ENCODE results near the gene SLC1A6. TPM values are rescaled to one million over a fixed set of nuclear protein-coding genes. Genes with fewer than 3 reads are reported as not detected.

The SLC1A6 gene
- total RNA-seq, 1 experiment from 2014 or later = 2.9 TPM

- Histone ChIP-seq H3K9me2 (ENCODE audit: insufficient read depth) (no peaks in the 10 kb centered on the region), H3K27me3 (ENCODE audit: insufficient read depth, low read depth) (no peaks in the 10 kb centered on the region), H3F3A (ENCODE audit: insufficient read depth, low read depth) (peaks cover 10% of the 10 kb centered on the region; the same call in 1 of the 2 replicates), H2AFZ (no peak overlapping the region), H3K79me2 (ENCODE audit: low read depth) (no peaks in the 10 kb centered on the region), H3K4me1 (replicated peaks; ENCODE audit: insufficient read depth) (no peaks in the 10 kb centered on the region), H3K4me2 (no peak overlapping the region), H4K20me1 (ENCODE audit: insufficient read depth) (no peaks in the 10 kb centered on the region), H3K9me3 (ENCODE audit: insufficient read depth, low read depth) (peaks cover under 1% of the 10 kb centered on the region; the same call in 1 of the 2 replicates), H3K27ac (no peak overlapping the region), H3K4me3 (no peak overlapping the region), H3K36me3 (ENCODE audit: low read depth) (no peaks in the 10 kb centered on the region)
- TF ChIP-seq CTCF (conservative IDR thresholded peaks at IDR 0.05) = no peak
- no peak for TF ChIP-seq EZH2 (IDR thresholded peaks at IDR 0.05; ENCODE audit: low read depth)
- intact Hi-C loops (cut with micrococcal nuclease; ENCODE audit: unreplicated experiment) = no loop called here
- BruUV-seq (replicated peaks) = no TSS peak
- ChIA-PET POLR2A (ENCODE audit: unreplicated experiment) (no interaction called here), CTCF (no interaction called here)
- no peak for DNase-seq
Observed at GRCh38 chr19:14968247-14968646, 11.4 kb downstream of the SLC1A6 start.

DNA sequence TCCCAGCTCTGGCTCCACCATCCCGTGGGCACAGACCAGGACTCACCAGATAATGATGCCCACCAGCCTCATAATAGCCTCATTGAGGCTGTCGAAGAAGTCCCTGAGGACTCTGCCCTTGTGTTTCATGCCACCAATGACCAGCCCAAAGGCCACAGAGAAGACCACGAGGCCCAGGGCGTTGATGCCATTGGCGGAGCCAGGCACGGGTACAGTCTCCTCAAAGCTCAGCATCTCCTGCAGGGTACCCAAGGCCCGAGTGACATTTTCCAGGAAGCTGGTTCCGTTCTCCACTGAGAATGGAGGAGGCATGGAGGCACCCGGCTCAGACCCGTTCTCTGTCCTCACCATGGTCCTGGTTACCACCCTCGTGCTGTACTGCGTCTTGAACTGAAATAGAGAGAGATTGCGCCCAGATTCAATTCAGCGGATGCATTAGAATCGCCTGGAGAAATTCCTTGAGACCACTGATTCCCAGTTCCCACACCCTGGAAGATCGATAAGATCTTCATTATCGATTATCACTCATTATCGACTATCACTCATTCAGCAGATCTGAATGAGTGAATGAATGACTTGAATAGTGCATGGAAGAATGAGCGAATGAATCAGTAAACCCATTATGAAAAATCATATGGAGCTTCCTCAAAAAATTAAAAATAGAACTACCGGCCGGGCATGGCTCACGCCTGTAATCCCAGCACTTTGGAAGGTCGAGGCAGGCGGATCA lies 17.5 kb downstream of the SLC1A6 start:
- Histone ChIP-seq H3K27me3 (ENCODE audit: insufficient read depth, low read depth) (no peaks in the 10 kb centered on the region), H2AFZ (no peak overlapping the region), H3K4me2 (no peak overlapping the region), H3K79me2 (ENCODE audit: low read depth) (no peaks in the 10 kb centered on the region), H3F3A (ENCODE audit: insufficient read depth, low read depth) (0 out of 2 replicates have a peak, but pooled peaks cover 5% of the 10 kb centered on the region), H3K4me3 (no peak overlapping the region), H3K36me3 (ENCODE audit: low read depth) (peaks cover 21% of the 10 kb centered on the region), H4K20me1 (ENCODE audit: insufficient read depth) (no peaks in the 10 kb centered on the region), H3K27ac (no peak overlapping the region), H3K9me2 (ENCODE audit: insufficient read depth) (no peaks in the 10 kb centered on the region), H3K4me1 (replicated peaks; ENCODE audit: insufficient read depth) (no peaks in the 10 kb centered on the region), H3K9me3 (ENCODE audit: insufficient read depth, low read depth) (peaks cover 49% of the 10 kb centered on the region)
- TF ChIP-seq EZH2 (IDR thresholded peaks at IDR 0.05; ENCODE audit: low read depth) (no peak), CTCF (conservative IDR thresholded peaks at IDR 0.05) (no peak)
- CTCF ChIA-PET = no interaction called here
- DNase-seq = no peak
- intact Hi-C loops (cut with micrococcal nuclease; ENCODE audit: unreplicated experiment) = no loop called here
- POLR2A ChIA-PET (ENCODE audit: unreplicated experiment) = no interaction called here
- BruUV-seq (replicated peaks) = no TSS peak

DNA sequence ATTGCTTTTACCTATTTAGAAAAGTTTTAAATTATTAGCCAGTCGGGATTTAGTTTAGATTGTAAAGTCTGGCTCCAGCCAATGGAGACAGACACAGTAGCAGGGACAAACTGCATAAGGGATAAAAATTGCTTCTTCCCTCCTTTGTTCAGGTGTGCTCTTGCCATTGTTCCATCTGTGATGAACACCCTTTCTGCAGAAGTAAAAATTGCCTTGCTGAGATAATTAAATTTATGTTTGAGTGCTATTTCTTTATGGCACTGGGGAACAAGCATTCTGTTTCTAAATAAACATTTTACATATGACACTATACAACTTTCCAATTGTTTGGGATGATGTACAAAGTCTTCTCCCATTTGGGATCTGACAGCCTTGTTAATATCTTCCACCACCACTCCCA lies 20.4 kb downstream of the SLC1A6 start:
- Histone ChIP-seq H3F3A (ENCODE audit: insufficient read depth, low read depth) (peaks cover 9% of the 10 kb centered on the region; the same call in 1 of the 2 replicates), H3K36me3 (ENCODE audit: low read depth) (peaks cover 21% of the 10 kb centered on the region), H3K79me2 (ENCODE audit: low read depth) (no peaks in the 10 kb centered on the region), H2AFZ (no peak overlapping the region), H3K4me3 (no peak overlapping the region), H3K4me2 (no peak overlapping the region), H3K9me2 (ENCODE audit: insufficient read depth) (no peaks in the 10 kb centered on the region), H3K4me1 (replicated peaks; ENCODE audit: insufficient read depth) (no peaks in the 10 kb centered on the region), H3K27ac (no peak overlapping the region), H3K27me3 (ENCODE audit: insufficient read depth, low read depth) (no peaks in the 10 kb centered on the region), H3K9me3 (ENCODE audit: insufficient read depth, low read depth) (peaks cover 49% of the 10 kb centered on the region), H4K20me1 (ENCODE audit: insufficient read depth) (no peaks in the 10 kb centered on the region)
- no peak for TF ChIP-seq CTCF (conservative IDR thresholded peaks at IDR 0.05)
- no peak for TF ChIP-seq EZH2 (IDR thresholded peaks at IDR 0.05; ENCODE audit: low read depth)
- no peak for DNase-seq
- no TSS peak for BruUV-seq (replicated peaks)
- intact Hi-C loops (cut with micrococcal nuclease; ENCODE audit: unreplicated experiment) = no loop called here
- POLR2A ChIA-PET (ENCODE audit: unreplicated experiment) = no interaction called here
- CTCF ChIA-PET = interaction anchor here (0.8 kb wide), 1 partner anchor 272 kb away, joined by 7 read pairs; no protein-coding TSS in a partner anchor

Measured in PC-9 (cell line).